DOHH2 (cell line): Measurements from ENCODE around the gene ACLY.

Experiments used
- H3F3A ChIP-seq: fragments of 200-600 bp; sonication (generic), shearing (Covaris generic); 2 replicates; pipeline ENCODE4 v1.6.0; 2016; ENCODE audit warnings: antibody characterized with exemption, mild to moderate bottlenecking; ENCODE audit not compliant: control insufficient read depth, insufficient read depth
- H3K27ac ChIP-seq: fragments of 200-600 bp; sonication (generic); 2 replicates; pipeline ENCODE4 v1.5.1; 2014; ENCODE audit warnings: low read depth, mild to moderate bottlenecking, low read length, moderate library complexity
- H3K27me3 ChIP-seq: fragments of 200-600 bp; sonication (generic); 2 replicates; pipeline ENCODE4 v1.6.1; 2014; ENCODE audit warnings: mild to moderate bottlenecking, low read length, mixed read lengths; ENCODE audit not compliant: control insufficient read depth
- H3K36me3 ChIP-seq: fragments of 200-600 bp; sonication (generic); 2 replicates; pipeline ENCODE4 v1.6.1; 2014; ENCODE audit warnings: mild to moderate bottlenecking, low read length, moderate library complexity, mixed read lengths; ENCODE audit not compliant: control insufficient read depth
- H3K4me1 ChIP-seq: fragments of 200-600 bp; sonication (generic); 2 replicates; pipeline ENCODE4 v1.6.1; 2014; ENCODE audit warnings: mild to moderate bottlenecking, low read length, mixed read lengths; ENCODE audit not compliant: control insufficient read depth
- H3K4me2 ChIP-seq: fragments of 200-600 bp; sonication (generic); 2 replicates; pipeline ENCODE4 v1.6.0; 2014; ENCODE audit warnings: mild to moderate bottlenecking, low read length, moderate library complexity
- H3K4me3 ChIP-seq: fragments of 200-600 bp; sonication (generic); 2 replicates; pipeline ENCODE4 v1.5.1; 2014; ENCODE audit warnings: mild to moderate bottlenecking, low read length, mixed read lengths
- H3K79me2 ChIP-seq: fragments of 200-600 bp; sonication (generic); 2 replicates; pipeline ENCODE4 v1.6.1; 2014; ENCODE audit warnings: mild to moderate bottlenecking, low read length, mixed read lengths; ENCODE audit not compliant: control insufficient read depth
- H3K9me2 ChIP-seq: fragments of 200-600 bp; sonication (generic); replicated peaks from 2 replicates; pipeline ENCODE4 v1.6.1; 2014; ENCODE audit warnings: mild to moderate bottlenecking, low read length, mixed read lengths; ENCODE audit not compliant: control insufficient read depth
- H3K9me3 ChIP-seq: fragments of 200-600 bp; sonication (generic); 2 replicates; pipeline ENCODE4 v1.6.1; 2014; ENCODE audit warnings: antibody characterized with exemption, low read length, mixed read lengths; ENCODE audit not compliant: control insufficient read depth, insufficient read depth
- H4K20me1 ChIP-seq: fragments of 200-600 bp; sonication (generic); 2 replicates; pipeline ENCODE4 v1.6.0; 2014; ENCODE audit warnings: low read depth, mild to moderate bottlenecking, antibody characterized with exemption, low read length, moderate library complexity; ENCODE audit not compliant: control insufficient read depth, insufficient read depth
- CTCF ChIP-seq: fragments of 200-600 bp; sonication (generic); IDR thresholded peaks from one replicate; pipeline ENCODE4 v1.5.1; 2014; ENCODE audit warnings: antibody characterized with exemption, mild to moderate bottlenecking, low read depth, low read length; ENCODE audit not compliant: poor library complexity, severe bottlenecking
- EZH2phosphoT487 ChIP-seq: fragments of 200-600 bp; sonication (generic); IDR thresholded peaks from 2 replicates; pipeline ENCODE4 v1.6.1; 2017; ENCODE audit warnings: borderline replicate concordance, mild to moderate bottlenecking, antibody characterized with exemption, low read length, moderate library complexity, mixed read lengths

Gene ACLY

DNA sequence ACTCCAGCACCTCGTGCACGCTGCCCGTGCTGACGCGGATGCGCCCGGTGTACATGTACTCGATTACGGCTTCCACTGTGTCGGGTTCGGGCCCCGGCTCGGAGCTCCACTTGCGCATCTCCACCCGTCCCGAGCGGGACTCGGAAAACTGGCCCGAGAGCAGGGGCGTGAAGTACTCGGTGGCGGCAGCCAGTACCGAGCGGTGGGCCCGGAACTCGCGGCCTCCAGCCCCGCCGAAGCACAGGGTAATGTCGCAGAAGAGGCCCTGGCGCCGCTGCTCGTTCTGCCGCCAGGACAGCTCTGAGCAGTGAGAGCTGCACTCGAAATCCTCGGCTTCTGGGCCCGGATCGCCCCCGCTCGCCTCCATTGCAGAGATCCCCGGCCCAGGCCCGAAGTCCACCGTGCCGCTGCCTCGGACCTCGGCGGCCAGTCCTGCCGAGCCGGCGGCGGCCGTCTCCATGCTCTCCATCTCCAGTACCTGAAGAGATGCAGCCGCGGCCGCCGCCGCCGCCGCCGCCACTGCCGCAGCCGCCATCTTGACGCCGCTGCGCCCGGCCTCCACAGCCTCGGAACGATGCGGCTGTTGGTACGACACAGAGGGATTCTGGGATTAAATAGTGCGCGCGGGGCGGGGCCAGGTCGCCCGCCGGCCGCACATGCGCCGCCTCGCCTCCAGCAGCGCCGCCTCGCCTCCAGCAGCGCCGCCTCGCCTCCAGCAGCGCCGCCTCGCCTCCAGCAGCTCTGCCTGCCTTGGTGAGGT is 53.7 kb downstream of the ACLY start, which contains the start of gene KLHL11:
TSS of gene KLHL11 (minus strand) at position 588 of the 760 bp plus-strand sequence. CDS start at position 535, 53 bp downstream.
- H3K27ac ChIP-seq, result peak within 1 kb of the TSS; percentile 44
- H3K79me2 ChIP-seq, result peaks cover 51% of the 10 kb centered on the region
- H4K20me1 ChIP-seq, result peaks cover 14% of the 10 kb centered on the region
- TF ChIP-seq CTCF (no peak), EZH2phosphoT487 (no peak)
- peaks cover 16% of the 10 kb centered on the region for H3F3A ChIP-seq
- H3K9me2 ChIP-seq, result no peaks in the 10 kb centered on the region
- H3K4me1 ChIP-seq, result peaks cover 25% of the 10 kb centered on the region
- no peaks in the 10 kb centered on the region for H3K9me3 ChIP-seq
- H3K4me2 ChIP-seq, result peak within 1 kb of the TSS; percentile 94
- peaks cover 42% of the 10 kb centered on the region for H3K36me3 ChIP-seq
- no peaks in the 10 kb centered on the region for H3K27me3 ChIP-seq
- peak within 1 kb of the TSS; percentile 95 for H3K4me3 ChIP-seq

- H3K27ac ChIP-seq, result peak overlapping the region; percentile 44
- H4K20me1 ChIP-seq, result peaks cover 20% of the 10 kb centered on the region
- TF ChIP-seq CTCF, result no peak
- TF ChIP-seq EZH2phosphoT487, result no peak
- peaks cover 56% of the 10 kb centered on the region for H3K79me2 ChIP-seq
- peak overlapping the region; percentile 94 for H3K4me2 ChIP-seq
- peak overlapping the region; percentile 95 for H3K4me3 ChIP-seq
- peaks cover 25% of the 10 kb centered on the region for H3K4me1 ChIP-seq
- H3K9me3 ChIP-seq, result no peaks in the 10 kb centered on the region
- peaks cover 16% of the 10 kb centered on the region for H3F3A ChIP-seq
- no peaks in the 10 kb centered on the region for H3K9me2 ChIP-seq
- peaks cover 36% of the 10 kb centered on the region for H3K36me3 ChIP-seq
- no peaks in the 10 kb centered on the region for H3K27me3 ChIP-seq
These were observed 54.3 kb downstream of the ACLY start for GRCh38 chr17:41864498-41864835.

DNA sequence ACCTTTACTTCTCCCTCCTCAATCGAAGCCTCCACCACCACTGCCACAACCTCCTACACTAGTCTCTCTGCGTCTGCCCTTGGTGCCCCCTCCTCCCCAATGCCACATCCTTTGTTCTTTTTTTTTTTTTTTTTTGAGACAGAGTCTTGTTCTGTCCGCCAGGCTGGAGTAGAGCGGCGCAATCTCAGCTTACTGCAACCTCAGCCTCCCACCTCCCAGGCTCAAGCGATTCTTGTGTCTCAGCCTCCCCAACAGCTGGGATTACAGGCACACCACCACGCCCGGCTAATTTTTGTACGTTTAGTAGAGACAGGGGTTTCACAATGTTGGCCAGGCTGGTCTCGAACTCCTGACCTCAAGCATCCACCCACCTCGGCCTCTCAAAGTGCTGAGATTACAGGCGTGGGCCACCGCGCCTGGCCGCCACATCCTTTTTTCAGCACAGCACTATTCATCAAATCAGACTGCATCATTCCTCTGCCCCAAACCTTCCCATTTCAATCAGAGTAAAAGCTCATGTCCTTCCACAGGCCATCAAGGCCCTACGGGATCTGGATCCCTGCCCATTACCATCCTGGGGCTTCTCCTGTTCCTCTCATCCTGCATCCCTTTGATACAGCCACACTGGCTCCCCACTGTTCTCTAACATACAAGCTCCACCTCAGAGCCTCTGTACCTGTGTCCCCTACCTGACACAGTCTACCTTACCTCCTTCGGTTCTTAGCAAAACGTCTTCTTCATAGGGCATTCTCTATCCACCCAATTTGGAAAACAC is 55.5 kb downstream of the ACLY start:
- TF ChIP-seq EZH2phosphoT487, result no peak
- TF ChIP-seq CTCF, result no peak
- Histone ChIP-seq H3F3A (peaks cover 13% of the 10 kb centered on the region), H3K4me2 (peak overlapping the region; percentile 94), H3K79me2 (peaks cover 67% of the 10 kb centered on the region), H3K4me3 (peak overlapping the region; percentile 95), H3K4me1 (peaks cover 25% of the 10 kb centered on the region), H3K27ac (no peak overlapping the region), H3K9me2 (no peaks in the 10 kb centered on the region), H3K36me3 (peaks cover 26% of the 10 kb centered on the region), H3K27me3 (no peaks in the 10 kb centered on the region), H4K20me1 (peaks cover 20% of the 10 kb centered on the region), H3K9me3 (no peaks in the 10 kb centered on the region)
